Coronary artery (tissue), 2 donors: ENCODE measurements around the gene ACSS2.

Source experiments
- DNase-seq: peaks from one replicate; pipeline ENCODE4 v3.0.0-alpha.2; 2017; ENCODE audit warnings: low spot score
- H3K27ac ChIP-seq, 2 donors: fragments of 200-600 bp; sonication (generic); one replicate each; pipeline ENCODE4 v1.5.1; 2016 to 2019
- H3K4me3 ChIP-seq: fragments of 200-600 bp; sonication (generic); 2 replicates; pipeline ENCODE4 v1.5.1; 2016; ENCODE audit warnings: mild to moderate bottlenecking, moderate library complexity
- TF ChIP-seq, protein P1 (sequence below): fragments of 200-600 bp; sonication (generic); IDR thresholded peaks from one replicate; pipeline ENCODE4 v1.5.1; 2019; ENCODE audit warnings: antibody characterized with exemption

The ACSS2 gene

DNA sequence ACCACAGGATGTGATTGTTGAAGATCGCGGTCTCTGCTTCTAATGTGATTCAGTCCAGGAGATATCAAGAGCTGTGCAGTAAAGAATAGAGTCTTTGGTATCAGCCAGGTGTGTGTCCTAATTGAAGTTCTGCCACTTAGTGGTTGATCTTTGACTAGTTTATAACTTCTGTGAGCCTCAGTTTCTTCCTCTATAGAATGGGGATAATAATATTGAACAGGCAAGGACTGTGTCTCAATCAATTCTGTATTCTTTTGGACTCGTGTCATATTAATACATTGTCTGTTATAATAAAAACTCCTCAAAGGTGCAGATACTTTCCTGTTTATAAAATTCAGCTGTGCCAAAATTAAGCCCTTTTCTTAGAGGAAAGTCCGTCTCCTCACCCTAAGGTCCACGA, 27.8 kb upstream of the ACSS2 start:
- TF ChIP-seq, protein P1, sequence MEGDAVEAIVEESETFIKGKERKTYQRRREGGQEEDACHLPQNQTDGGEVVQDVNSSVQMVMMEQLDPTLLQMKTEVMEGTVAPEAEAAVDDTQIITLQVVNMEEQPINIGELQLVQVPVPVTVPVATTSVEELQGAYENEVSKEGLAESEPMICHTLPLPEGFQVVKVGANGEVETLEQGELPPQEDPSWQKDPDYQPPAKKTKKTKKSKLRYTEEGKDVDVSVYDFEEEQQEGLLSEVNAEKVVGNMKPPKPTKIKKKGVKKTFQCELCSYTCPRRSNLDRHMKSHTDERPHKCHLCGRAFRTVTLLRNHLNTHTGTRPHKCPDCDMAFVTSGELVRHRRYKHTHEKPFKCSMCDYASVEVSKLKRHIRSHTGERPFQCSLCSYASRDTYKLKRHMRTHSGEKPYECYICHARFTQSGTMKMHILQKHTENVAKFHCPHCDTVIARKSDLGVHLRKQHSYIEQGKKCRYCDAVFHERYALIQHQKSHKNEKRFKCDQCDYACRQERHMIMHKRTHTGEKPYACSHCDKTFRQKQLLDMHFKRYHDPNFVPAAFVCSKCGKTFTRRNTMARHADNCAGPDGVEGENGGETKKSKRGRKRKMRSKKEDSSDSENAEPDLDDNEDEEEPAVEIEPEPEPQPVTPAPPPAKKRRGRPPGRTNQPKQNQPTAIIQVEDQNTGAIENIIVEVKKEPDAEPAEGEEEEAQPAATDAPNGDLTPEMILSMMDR: no peak
- Histone ChIP-seq H3K4me3 (no peak overlapping the region), H3K27ac (no peak overlapping the region)
- DNase-seq: no peak

DNA sequence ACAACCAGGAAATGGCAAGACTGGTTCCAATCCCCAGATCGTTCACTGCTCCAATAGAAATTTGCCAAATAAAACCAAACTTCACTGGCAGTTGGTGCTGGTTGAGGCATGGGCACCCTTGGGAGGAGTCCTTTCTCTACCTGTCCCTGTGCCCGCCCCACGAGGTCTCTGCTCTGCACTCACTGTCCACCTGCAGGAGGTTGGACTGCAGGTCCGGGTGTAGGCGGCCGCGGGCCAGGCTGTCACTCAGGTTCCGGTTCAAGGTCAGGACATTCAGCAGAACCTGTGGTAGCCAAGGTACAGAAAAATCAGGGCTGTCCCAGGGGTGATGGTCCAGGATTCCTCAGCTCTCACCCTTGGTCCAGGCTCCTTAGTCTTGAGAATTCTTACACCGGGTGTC, 26.6 kb upstream of the ACSS2 start:
- Histone ChIP-seq H3K27ac (no peak overlapping the region), H3K4me3 (no peak overlapping the region)
- no peak for DNase-seq
- TF ChIP-seq, protein P1: no peak

DNA sequence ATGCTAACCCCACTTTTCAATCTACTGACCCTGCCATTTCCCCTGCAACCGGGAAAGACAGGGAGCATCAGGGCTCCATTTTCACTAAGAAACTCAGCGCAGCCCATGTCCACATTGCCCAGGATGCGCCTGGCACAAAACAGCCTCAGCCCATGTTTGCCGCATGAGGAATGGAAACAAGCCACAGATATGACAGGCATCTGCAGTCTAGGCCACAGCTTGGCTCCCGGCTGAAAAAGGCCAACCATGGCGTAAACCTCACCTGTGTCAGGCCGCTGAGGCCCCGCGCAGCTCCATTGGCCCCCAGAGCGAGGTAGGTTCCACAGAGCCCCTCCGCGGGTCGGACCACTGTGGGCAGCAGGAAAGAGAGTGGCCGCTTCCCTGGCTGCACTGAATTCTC, 25.4 kb upstream of the ACSS2 start:
- Histone ChIP-seq H3K4me3 (no peak overlapping the region), H3K27ac (no peak overlapping the region)
- TF ChIP-seq, protein P1: no peak
- DNase-seq: no peak

DNA sequence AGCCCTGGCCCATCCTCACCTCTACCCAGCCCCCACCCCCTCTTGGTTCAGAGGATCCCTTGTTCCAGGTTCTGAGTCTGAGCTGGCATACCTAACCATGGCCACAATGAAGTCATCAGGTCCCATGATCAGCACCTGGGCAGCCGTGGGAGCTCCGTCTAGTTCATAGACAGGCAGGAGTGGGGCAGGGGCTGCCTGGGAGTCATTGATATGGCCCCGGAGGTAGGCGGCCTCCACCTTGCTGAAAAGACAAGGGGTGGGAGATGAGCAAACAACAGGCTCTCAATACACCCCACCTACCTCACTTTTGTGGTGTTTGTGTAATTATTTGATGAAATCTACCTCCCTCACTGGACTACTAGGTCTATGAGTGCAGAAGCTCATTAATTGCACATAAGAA, 24.1 kb upstream of the ACSS2 start:
- TF ChIP-seq, protein P1: no peak
- Histone ChIP-seq H3K27ac (no peak overlapping the region), H3K4me3 (no peak overlapping the region)
- DNase-seq: no peak

DNA sequence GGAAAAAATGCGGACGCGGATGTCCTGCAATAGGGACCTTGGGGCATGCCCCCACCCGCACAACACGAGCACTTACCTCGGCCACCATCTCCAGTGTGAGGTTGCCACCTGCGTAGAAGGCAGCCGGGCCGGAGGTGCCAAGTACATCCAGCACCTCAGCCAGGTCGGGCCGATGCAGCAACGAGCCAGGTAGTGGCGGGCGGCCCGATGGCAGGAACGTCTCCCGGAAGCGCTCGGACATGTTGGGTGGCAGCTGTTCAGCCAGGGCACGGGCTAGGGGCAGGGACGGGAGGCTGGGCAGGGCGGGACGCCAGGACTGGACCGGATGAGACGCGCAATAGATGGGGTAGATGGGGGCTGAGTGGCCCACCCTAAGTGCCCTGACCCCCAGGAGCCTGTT, 17.0 kb upstream of the ACSS2 start:
- TF ChIP-seq, protein P1: no peak
- no peak for DNase-seq
- H3K4me3 ChIP-seq: no peak overlapping the region
- H3K27ac ChIP-seq: no peak overlapping the region

DNA sequence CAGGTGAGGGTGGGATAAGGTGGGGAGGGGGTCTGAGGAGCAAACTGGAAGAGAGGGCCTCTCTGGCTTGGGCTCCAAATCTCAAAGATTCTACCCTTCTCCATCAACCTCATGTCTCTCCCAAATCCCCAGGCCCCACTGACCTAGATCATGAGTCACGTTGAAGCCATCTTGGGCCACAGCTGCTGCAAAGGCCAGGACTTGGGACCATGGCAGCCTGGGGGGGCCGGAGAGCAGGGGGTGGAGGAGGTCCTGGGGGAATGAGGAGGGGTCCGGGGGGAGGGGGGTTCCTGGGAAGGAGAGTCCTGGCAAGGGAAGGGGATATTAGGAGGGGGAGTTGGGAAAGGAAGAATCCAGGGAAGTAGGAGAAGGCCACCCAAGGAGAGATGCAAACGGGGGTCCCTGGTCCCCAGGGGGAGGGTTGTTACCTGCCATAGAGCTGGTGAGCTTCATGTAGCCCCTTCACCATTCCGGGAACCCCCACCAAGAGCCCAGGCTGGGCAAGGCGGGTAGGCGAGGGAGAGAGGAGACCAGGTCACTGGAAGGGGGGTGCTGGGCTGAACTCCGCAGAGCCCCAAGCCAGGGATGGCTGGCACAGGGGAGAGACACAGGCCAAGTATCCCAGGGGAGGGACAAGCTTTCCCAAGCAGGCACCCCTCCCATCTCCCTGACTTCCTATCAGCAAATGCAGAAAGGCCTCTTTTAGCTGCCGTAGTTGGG, 16.4 kb upstream of the ACSS2 start:
- H3K27ac ChIP-seq: no peak overlapping the region
- no peak overlapping the region for H3K4me3 ChIP-seq
- DNase-seq: no peak
- TF ChIP-seq, protein P1: no peak

DNA sequence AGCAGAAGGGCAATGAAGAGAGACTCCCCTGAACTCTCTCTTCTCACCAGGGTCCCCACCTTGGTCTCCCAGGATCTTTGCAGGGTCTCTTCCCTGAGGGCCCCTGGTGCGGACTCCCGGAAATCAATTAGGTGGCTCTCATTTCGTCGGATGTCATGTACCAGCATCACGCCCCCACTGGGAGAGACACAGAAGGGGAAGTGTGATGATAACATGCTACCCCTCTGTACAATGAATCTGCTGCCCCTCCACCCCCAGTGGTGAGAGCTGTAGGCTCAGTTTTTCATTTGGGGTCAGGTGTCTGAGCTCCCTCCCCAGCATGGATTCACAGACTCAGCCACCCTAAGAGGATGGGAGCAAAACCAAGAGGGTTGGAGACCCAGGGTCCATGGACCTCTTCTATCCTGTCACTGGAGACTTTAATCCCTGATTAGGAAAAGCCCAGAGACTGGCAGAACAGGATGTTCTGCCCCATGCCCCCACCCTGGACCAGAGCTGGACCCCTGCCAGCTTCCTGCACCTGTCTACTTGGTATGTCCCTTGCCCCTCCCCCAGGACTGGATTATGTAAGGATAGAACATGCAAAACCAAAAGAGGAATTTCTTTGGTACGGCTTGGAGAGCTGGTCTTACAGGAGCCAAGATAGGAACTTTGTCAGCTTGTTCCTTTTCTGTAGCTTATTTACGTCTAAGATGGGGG, 14.9 kb upstream of the ACSS2 start:
- TF ChIP-seq, protein P1: no peak
- Histone ChIP-seq H3K4me3 (no peak overlapping the region), H3K27ac (no peak overlapping the region)
- DNase-seq: no peak
